ENCODE measurements around the gene KLF3.

KLF3 gene

DNA sequence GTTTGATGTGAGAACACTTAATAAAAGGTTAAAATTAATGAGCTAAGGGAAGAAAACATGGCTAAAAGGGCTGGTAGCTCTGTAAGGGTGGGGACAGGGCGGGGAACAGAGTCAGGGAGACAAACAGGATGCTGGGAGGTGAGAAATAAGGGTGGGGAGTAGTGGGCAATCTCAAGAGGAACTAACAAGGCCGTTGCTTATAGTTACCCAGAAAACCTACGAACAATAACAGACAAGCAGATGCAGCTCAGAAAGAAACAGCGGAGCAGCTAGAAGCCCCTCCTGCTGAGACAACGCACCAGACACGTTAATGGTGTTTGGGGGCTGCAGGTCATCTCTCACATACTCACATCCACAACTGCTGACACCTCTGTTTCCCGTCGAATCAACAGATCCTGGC, 9.7 kb upstream of the KLF3 start:
- DNase-seq (ENCODE audit: low read depth, low spot score): no peak

DNA sequence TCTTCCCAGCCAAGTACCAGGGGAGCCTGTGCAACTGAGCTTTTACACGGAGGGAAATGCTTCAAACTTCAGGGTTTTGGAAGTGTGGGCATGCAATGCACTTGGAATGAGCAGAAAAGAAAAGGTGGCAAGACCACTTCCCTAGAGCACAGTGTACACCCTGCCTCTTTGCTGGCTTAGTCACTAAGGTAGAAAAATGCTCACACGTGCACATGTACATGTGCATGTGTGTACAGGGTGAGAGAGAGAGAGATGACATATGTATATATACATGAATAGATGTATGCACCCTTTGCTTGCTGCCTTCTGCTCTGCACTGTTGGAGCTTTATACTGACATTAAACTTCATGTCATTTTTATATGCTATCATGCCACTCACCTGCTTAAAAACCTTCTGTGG, 7.9 kb upstream of the KLF3 start:
- no peak for DNase-seq (ENCODE audit: low read depth, low spot score)

DNA sequence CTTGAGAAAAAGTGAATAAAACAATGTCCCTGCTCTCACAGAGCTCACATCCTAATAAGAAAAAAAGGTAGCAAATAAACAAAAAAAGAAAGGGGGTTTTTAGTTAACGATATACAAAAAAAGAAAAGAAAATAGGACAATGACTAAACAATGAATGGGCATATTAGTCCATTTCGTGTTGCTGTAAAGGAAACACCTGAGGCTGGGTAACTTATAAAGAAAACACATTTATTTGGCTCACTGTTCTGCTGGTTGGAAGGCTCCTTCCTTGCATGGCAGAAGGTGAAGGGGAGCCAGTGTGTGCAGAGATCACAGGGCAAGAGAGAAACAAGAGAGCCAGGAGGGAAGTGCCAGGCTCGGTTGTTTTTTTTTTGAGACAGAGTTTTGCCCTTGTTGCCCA, 4.7 kb upstream of the KLF3 start:
- DNase-seq (ENCODE audit: low read depth, low spot score): no peak

DNA sequence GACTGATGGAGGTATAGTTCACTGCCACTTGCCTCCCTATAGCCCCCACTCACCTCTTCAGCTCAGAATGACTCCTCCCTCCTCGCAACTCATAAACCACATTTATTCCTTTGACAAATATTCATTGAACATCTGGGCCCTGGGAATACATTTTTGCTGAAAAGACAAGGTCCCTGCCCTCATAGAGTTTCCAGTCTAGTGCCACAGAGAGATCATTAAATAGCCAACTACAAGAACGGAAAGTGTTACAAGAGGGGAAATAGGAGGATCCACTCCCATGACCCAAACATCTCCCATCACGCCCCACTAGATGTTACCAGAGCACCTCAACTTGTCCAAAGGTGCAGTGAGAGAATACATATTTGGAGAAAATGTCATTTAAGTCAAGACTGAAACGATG, 3.2 kb upstream of the KLF3 start:
- no peak for DNase-seq (ENCODE audit: low read depth, low spot score)

DNA sequence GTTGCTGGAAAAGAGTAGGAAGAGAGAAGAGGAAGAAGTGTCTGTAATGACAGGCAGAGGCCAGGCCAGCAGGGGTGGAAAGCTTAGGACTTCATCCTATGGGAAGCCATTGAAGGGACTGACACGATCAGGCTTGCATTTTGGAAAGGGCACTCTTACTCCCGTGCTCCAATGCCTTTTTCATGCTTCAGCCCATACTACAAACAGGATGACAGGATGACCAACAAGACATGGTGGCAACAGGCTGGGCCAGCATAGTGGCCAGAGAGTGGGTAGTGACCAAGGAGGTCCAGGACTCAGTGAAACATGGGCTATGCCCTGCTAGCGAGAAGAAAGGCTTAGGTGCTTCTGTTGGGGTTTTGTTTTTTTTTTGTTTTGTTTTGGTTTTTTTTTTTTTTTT, 2.6 kb upstream of the KLF3 start:
- DNase-seq (ENCODE audit: low read depth, low spot score): no peak

DNA sequence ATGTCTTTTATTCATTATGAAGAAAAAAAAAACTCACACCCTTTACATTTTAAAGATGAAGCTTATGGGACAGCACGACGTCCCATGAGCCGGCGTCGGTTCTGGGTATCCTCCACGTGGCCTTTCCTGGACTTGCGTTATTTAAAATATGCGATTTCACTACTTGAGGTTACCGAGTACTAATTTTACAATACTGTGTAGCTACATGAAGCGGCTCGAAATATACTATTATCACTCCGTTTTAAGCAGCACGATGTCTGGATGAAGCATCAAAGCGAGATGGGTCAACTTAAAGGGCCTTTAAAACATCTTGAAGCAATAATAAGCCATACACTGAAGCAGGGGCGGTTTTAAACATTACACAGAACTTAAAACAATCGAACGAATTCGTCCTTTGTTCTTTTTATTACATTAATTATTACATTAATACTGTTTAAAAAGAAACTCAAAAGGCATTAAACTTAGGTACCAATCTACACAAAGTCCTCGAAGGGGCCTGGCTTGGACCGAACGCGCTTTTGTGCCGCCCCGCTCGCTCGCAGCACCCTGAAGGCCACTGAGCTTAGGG, 1.4 kb upstream of the KLF3 start:
- no peak for DNase-seq (ENCODE audit: low read depth, low spot score)

DNA sequence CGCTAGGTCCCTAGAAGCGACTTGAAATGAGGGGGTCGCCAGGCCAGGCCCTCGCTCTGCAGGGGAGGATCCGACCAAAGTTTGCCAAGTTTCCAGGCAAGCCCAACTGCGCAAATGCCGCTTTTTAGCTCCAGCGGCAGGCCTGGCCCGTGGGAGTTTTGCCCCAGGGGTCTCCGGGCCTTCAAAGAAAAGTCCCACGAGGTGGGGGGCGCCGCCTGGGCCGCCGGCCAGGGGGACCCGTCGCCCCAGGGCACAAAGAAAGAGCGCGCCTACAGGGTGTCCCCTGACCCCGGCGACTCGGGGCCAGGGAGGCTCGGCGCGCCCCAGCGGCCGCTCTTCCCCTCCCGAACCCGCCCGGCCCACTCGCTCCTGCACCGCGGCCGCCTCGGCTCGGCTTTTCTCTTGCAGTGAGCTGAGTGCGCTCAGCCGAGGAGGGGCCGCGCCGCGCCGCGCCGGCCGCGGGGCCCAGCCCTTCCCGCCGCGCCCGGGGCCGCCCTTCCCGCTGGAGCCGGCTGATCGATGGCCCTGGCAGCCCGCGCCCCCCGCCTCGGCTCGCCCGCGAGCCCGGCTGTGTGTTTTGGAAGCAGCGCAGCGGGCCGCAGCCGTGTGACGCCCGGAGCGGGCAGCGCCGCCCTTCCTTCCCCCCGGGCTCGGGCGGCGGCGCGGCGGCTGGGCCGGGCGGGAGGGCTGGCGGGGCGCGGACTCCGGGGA, 754 bp upstream of the KLF3 start:
- DNase-seq (ENCODE audit: low read depth, low spot score): no peak

DNA sequence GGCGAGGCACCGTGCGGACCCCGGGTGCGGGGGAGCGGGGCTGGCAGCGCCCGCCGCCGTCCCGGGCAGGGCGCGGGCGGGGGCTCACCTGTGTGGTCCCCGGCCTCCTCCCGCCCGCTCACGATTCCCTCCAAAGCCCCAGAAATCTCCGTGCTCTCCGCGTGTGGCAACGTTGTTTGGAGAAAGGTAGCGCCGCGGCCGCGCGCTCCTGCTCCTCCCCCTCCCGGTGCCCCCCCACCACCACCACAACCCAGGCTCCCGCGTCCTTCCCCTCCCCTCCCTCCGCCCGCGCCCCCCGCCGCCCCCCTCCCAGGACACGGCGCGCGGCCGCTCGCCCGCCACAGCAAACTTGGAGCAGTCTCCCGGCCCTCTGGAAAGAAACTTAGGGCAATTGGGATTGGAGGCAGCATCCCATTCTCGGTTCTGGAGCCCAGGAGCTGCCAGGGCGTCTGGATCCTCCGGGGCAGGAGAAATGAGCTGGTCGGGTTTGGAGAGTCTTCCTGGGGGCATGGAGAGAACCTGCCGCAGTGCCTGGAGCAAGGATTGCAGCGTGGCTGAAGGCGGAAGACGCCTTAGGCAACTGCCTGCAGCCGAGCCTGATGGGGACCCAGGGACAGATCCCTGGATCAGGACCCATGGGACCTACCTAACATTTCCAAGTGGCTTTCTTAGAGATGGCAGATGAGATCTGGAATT, 855 bp downstream of the KLF3 start:
- no peak for DNase-seq (ENCODE audit: low read depth, low spot score)

DNA sequence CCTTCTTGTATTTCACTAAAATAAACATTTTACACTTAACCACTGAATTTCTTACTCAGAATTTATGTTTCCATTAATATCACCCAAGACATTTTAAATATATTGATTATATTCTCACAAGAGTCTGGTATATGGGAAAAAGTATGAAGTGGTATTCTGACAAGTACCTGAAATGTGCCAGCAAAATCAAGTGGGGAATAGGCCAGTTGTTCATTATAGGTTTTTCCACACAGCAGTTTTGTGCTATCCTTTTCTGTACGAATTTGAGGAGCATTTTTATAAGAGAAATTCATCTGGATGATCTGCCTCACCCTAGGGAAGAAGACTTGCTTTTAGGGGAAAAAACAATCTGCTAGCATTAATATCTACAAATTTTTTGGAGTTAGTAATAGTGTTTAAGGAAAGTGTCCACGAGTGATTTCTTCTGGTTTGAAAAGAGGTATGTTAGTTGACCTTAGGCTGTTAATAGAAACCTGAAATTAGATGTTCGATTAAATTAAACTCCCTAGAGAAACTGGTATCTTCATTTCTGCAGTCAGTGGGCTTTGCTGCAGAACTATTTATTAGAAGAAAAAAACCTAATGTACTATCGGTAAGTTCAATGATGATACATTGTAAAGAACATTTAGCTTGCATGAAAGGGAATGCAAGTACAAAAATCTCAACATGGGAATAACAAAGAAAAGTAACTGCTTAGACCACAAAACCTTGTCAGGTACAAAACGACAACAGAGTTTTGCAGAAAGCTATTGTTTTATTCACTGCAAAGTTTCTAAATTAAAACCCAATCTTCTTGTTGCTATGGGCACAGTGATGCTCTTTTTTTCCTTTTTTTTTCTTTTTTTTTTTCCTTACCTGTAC, 1.8 kb downstream of the KLF3 start:
- DNase-seq (ENCODE audit: low read depth, low spot score): no peak

DNA sequence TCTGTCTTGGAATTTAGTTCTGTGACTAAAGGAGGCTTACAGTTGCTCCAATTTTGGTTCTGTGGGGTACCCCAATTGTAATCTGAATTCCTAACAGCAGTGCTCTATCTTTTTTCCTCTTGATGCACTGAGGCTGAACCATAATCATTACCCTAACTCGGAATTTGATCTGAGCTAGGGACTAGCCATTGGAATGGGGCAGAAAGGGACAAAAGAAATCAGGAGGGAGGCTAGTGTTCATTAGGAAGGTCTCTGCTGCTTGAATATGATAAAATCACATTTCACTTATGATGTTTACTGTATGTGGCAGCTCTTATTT, 2.7 kb downstream of the KLF3 start:
- DNase-seq (ENCODE audit: low read depth, low spot score): no peak

DNA sequence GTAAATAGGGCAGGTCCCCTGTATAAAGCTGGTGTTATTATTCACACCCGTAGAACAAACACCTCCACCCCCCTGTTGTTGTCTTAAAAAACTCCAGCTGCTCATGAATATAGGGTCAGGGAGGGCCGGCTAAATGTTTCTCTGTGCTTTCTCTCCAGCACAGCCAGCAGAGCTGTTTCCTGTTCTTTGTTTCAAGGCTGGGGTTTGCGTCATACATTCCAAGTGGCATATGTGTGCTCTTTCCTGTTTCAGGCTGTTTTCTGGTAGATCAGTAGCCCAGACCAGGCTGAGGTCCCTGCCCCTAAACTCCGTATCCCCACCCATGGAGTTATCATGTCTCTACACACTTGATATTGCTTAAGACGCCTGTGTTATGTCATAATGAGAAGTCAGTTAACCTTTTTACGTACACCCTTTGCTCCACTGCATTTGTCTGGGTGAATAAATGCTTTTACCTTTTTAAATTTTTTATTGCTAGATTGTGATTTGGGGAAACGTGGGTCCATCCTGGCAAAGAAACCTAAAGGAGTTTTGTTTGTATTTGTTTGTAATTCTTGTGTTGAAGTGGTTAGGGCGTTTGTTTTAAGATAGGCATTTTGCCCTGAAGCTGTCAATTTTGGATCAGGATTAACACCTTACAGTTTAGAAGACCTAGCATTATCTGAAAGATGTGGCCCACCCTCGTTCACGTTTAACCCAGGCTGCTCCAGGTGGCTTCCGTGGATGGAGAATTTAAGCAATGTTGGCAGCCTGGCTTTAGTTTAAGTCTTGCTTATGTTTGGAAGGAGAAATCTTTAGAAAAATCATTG, 3.3 kb downstream of the KLF3 start:
- peak; percentile 97 for DNase-seq (ENCODE audit: low read depth, low spot score)

DNA sequence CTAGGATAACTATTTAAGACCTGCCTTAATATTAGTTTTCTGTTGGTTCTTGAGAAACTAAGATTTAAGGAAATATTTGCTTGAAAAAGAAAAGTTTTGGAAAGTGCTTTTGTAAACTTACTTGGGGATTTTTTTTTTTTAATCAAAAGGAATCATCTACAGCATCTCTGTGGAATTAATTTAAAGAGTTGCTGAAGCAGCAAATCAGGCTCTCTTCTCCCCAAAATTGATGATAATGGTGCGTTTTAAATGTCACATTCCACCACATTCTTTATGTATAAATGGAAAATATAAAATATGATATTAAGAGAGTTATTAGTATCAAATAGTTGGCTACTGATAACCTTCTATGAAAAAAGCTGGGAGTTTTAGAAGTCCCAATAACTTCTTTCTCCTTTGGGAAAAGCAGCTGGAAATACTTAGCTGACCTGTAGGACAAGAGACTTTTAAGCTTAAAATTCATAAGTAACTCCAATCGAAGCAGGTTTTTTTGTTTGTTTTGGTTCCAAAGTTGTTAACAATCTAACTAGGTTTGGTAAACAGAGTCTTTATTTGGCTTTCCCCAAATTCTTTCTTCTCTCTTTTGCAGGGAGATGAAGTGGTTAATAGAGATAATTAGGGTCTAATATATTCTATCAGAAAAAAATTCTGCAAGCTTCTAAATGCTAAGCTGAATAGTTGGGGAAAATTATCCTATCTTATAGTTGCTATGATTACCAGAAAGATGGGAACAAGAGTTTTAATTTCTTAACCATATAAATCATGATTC, 4.4 kb downstream of the KLF3 start:
- no peak for DNase-seq (ENCODE audit: low read depth, low spot score)

DNA sequence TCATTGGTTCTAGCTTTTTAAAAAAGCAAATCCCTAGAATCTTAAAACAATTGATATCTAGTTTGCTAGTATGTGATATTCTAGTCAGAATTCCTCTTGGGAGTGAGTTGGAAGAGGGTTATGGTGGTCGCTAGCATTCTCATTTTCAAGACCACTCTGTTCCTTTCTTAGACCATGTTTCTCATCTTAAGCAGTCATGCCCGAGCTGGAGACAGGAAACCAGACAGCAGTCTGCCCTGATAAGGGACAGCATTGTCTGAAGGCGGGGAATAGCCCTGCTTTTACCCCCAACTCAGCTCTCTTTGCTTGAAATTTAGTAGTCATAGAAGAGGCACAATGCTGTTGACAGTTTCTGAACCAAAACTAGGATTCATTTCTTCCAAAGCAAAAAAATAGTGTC, 5.2 kb downstream of the KLF3 start:
- DNase-seq (ENCODE audit: low read depth, low spot score): no peak

DNA sequence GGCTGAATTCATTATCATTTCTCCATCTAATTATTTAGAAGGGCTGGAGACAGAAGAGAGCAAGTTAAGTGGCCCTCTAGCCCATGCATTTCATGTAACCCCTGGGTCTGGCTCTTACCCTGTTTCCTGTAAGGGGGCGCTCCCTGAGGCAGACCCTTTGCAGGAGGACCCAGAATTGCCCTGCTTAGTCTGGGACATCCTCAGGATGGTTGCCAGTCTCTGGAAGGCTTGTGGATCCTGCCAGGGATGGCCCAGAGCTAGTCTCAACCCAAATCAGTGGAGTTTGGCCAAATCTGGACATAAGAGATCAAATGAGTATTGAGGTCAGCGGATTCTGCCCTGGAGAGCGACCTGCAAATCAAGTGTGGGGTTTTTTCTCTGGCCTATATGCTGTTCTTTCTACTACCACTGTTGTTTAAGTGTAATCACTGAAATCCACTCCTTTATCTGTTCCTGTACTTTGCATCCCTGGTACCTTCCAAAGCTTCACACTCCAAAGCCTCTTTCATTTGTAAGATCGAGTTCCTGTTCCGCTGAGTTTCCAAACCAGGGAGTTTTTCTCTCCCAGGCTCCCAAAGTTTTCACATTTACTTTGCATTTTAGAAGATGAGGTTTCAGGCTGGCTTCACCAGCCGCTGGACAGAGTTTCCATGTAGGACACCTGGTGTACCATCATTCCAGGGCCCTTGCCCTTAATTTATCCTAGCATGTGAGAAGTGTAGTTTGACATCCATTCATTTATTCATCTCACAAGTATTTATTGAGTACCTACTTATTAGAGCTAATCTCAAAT, 6.3 kb downstream of the KLF3 start:
- DNase-seq (ENCODE audit: low read depth, low spot score): no peak

DNA sequence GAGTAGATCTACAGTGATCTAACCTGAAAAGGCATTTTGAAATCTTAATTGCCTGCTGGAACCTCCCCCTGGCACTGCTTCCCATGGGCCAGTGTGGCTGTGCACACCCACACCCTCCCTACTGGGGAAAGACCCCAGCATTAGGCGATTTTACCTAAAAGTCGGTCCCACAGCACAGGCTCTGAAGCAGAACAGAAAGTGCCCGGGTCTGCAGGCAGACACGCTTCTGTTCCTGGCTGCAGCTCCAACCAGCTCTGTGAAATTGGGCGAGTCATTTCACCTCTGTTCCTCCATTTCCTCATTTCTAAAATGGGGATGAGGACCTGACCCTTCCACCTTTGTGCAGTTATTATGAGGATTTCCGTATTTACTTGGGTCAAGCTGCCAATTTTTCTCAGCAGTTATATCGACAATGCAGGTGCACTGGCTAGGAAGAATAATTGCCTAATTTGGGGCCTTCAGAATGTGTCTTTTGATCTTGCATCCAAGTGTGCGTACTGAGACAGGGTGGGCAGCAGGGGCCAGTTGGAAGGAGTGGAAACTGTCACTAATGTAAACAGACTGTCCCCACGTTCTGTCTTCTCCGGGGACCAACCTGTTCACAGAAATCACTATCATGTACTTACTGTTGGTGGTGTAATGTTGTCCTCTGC, 7.1 kb downstream of the KLF3 start:
- no peak for DNase-seq (ENCODE audit: low read depth, low spot score)

DNA sequence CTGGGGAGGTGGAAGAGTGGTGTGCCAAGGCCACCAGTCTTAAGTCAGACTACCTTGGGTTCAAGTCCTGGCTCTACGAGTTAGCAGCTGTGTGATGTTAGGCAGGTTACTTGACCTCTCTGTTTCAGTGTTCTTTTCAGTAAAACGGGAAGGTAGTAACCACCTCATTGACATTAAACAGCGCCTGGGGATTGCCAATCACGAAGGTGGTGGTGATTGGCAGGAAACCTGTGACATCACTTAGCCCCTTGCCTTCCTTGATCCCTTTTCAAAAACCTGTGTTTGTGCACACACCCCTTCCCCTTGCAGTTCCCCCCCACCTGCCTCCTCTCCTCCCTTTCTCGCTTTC, 7.6 kb downstream of the KLF3 start:
- no peak for DNase-seq (ENCODE audit: low read depth, low spot score)

DNA sequence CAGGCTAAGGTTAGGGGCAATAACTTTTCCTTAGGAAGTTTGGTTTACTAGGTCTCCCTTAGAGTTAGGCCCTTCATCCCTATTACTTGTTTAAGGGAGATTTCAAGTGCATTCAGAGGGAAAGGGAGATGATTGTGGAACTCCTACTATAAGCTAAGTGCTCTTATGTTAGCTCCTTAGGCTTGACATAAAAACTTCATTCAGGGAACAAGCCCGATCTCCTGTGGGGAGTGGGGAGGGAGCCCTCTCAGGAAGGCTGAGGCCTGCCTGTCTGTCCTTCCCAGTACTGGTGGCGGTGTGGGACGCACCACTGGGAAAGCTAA, 8.0 kb downstream of the KLF3 start:
- no peak for DNase-seq (ENCODE audit: low read depth, low spot score)

DNA sequence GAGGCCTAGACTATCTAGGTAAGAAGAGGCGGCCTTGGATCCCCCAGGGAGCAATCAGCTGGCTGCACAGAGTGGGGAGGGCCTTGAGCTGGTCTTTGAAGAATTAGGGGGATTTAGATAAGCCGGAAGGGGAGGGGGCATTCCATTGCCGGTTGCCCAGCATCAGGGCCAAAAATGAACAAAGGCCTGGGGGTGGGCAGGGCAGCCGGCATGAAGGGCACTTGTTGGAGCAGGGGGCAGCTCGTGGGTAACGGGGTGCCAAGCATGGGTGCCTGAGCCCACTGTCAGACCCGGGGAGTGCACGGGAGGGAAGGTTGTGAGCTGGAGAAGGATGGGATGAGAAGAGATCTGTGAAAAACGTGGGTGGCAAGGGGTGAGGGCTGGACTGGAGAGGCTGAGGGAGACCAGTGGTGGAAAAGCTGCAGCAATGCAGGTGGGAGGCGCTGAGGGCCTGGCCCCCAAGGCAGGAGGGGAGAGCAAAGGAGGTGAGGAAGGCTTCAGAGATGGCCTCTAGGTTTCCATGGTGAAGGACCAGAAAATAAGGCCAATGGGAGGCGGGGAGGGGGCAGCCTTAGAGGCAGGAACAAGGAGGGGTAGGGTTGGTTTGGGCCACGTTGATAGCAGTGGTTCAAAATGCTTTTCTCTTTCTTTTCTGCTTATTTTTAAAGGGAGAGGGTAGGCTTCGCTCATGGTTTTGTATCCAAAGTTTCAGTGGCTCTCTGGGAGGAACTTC, 8.6 kb downstream of the KLF3 start:
- DNase-seq (ENCODE audit: low read depth, low spot score): no peak

Measured in iPS DF 19.7 (cell line).